A549 (cell line): ENCODE results near the gene EXOC4. TPM values are rescaled to one million over a fixed set of nuclear protein-coding genes. Genes with fewer than 3 reads are reported as not detected.

Experiments used
- ATAC-seq, 2 experiments: fragments of 200-7000 bp in 1 of 2; fragments of >200 bp in 1 of 2; cut with Nextera tagmentation in 1 of 2; cut with Tn5 transposase in 1 of 2; 3 replicates each; pipeline versions ENCODE4 v1.8.0 to v1.9.1; 2018 to 2020; ENCODE audit warnings: mild to moderate bottlenecking in 1 of 2, moderate library complexity in 1 of 2
- CTCF ChIA-PET: fragments of 300-600 bp; sonication (Branson Sonifier 250); formaldehyde crosslinking; extraction: SDS; loops from one replicate; lab custom pipeline; 2021; ENCODE audit warnings: antibody characterized with exemption, inconsistent platforms; lab: Yijun Ruan, JAX
- POLR2A ChIA-PET: fragments of 350-600 bp; formaldehyde crosslinking; extraction: SDS; loops from one replicate; lab custom pipeline; 2021; ENCODE audit warnings: antibody characterized with exemption, inconsistent platforms; lab: Yijun Ruan, JAX
- DNase-seq, 2 experiments: peaks; one replicate each; pipeline versions ENCODE4 v3.0.0 to v3.0.0-alpha.2; 2011 to 2016; ENCODE audit warnings: low read depth in 1 of 2, low spot score in 1 of 2
- FAIRE-seq: peaks from 2 replicates; lab custom pipeline; 2011; peaks lifted over from hg19 to GRCh38; lab: Jason Lieb, UNC
- H3K27ac ChIP-seq, 2 experiments: fragments of >200 bp; sonication (Bioruptor Twin); formaldehyde crosslinking; 3 replicates each; pipeline ENCODE4 v1.5.1; 2016 to 2017
- H3K4me1 ChIP-seq: fragments of >200 bp; sonication (Bioruptor Twin); formaldehyde crosslinking; 3 replicates; pipeline ENCODE4 v1.6.1; 2016
- H3K4me2 ChIP-seq: fragments of >200 bp; sonication (Bioruptor Twin); formaldehyde crosslinking; 3 replicates; pipeline ENCODE4 v1.6.1; 2016
- H3K4me3 ChIP-seq: fragments of >200 bp; sonication (Bioruptor Twin); formaldehyde crosslinking; 3 replicates; pipeline ENCODE4 v1.5.1; 2016
- H3K9me3 ChIP-seq: fragments of >200 bp; sonication (Bioruptor Twin); formaldehyde crosslinking; 3 replicates; pipeline ENCODE4 v1.6.1; 2016
- ATOH8 ChIP-seq: fragments of 250-450 bp; sonication (Bioruptor Pico); IDR thresholded peaks from 2 replicates; pipeline ENCODE4 v1.5.0; 2020; ENCODE audit warnings: low read depth, mild to moderate bottlenecking, moderate library complexity
- BHLHE40 ChIP-seq: IDR thresholded peaks from 2 replicates; pipeline ENCODE4 v1.6.1; 2012; ENCODE audit warnings: low read depth, low read length, inconsistent platforms
- CEBPB ChIP-seq, 2 experiments: fragments of >200 bp in 1 of 2; sonication (Bioruptor Twin) in 1 of 2; formaldehyde crosslinking in 1 of 2; IDR thresholded peaks; 2 replicates each; pipeline ENCODE4 v1.6.1; 2012 to 2016
- CHD2 ChIP-seq: fragments of 150-350 bp; IDR thresholded peaks from 2 replicates; pipeline ENCODE4 v1.6.1; 2014; ENCODE audit warnings: low read length; ENCODE audit not compliant: partially characterized antibody
- CHD4 ChIP-seq: fragments of 200-600 bp; sonication (generic); IDR thresholded peaks from 2 replicates; pipeline ENCODE4 v1.6.1; 2016; ENCODE audit warnings: antibody characterized with exemption, mild to moderate bottlenecking, borderline replicate concordance
- CTCF ChIP-seq: fragments of >200 bp; sonication (Bioruptor Twin); formaldehyde crosslinking; IDR thresholded peaks from 3 replicates; pipeline ENCODE4 v1.5.1; 2016
- EHF ChIP-seq: fragments of 250-450 bp; sonication (Bioruptor Pico); IDR thresholded peaks from 2 replicates; pipeline ENCODE4 v1.5.0; 2020; ENCODE audit warnings: mild to moderate bottlenecking
- EHMT2 ChIP-seq: fragments of 200-600 bp; sonication (generic); IDR thresholded peaks from 2 replicates; pipeline ENCODE4 v1.6.1; 2016; ENCODE audit warnings: antibody characterized with exemption, low read depth, mild to moderate bottlenecking, moderate library complexity
- EP300 ChIP-seq, 2 experiments: fragments of >200 bp; sonication (Bioruptor Twin); formaldehyde crosslinking; IDR thresholded peaks; 2 replicates in 1 of 2; 3 replicates in 1 of 2; pipeline ENCODE4 v1.6.1; 2016 to 2017
- ESRRA ChIP-seq: fragments of 150-350 bp; IDR thresholded peaks from 2 replicates; pipeline ENCODE4 v1.6.1; 2014; ENCODE audit warnings: mild to moderate bottlenecking, low read length, borderline replicate concordance
- FOSB ChIP-seq: fragments of 250-450 bp; sonication (Bioruptor Pico); IDR thresholded peaks from 2 replicates; pipeline ENCODE4 v1.5.0; 2020; ENCODE audit warnings: mild to moderate bottlenecking, moderate library complexity
- FOSL2 ChIP-seq, 2 experiments: fragments of 450-650 bp in 1 of 2; fragments of >200 bp in 1 of 2; sonication (Bioruptor Twin) in 1 of 2; formaldehyde crosslinking; IDR thresholded peaks; 2 replicates each; pipeline versions ENCODE4 v1.5.0 to v1.6.1; 2016 to 2020; ENCODE audit warnings: mild to moderate bottlenecking in 1 of 2, moderate library complexity in 1 of 2
- GATA3 ChIP-seq: IDR thresholded peaks from 2 replicates; pipeline ENCODE4 v1.6.1; 2012; ENCODE audit warnings: borderline replicate concordance
- HDAC2 ChIP-seq: fragments of 200-600 bp; sonication (generic); IDR thresholded peaks from 2 replicates; pipeline ENCODE4 v1.6.1; 2016
- HEYL ChIP-seq: fragments of 250-450 bp; sonication (Bioruptor Pico); IDR thresholded peaks from 2 replicates; pipeline ENCODE4 v1.8.0; 2021; ENCODE audit warnings: mild to moderate bottlenecking, moderate library complexity
- HOXB13 ChIP-seq: fragments of 250-450 bp; sonication (Bioruptor Pico); IDR thresholded peaks from 2 replicates; pipeline ENCODE4 v1.5.0; 2020; ENCODE audit warnings: low read depth, mild to moderate bottlenecking, moderate library complexity
- KDM5A ChIP-seq: fragments of 200-600 bp; sonication (generic); IDR thresholded peaks from 2 replicates; pipeline ENCODE4 v1.6.1; 2016; ENCODE audit warnings: antibody characterized with exemption, mild to moderate bottlenecking
- MAZ ChIP-seq: fragments of 150-350 bp; IDR thresholded peaks from 2 replicates; pipeline ENCODE4 v1.6.1; 2014; ENCODE audit warnings: antibody characterized with exemption, low read depth, low read length, borderline replicate concordance
- MYC ChIP-seq: IDR thresholded peaks from 2 replicates; pipeline ENCODE4 v1.6.1; 2012; ENCODE audit warnings: mild to moderate bottlenecking, inconsistent platforms, low read length, improper control_type of control experiment, borderline replicate concordance
- POLR2A ChIP-seq: IDR thresholded peaks from 2 replicates; pipeline ENCODE4 v1.6.1; 2012; ENCODE audit warnings: mild to moderate bottlenecking, low read length
- SREBF2 ChIP-seq: fragments of 450-650 bp; IDR thresholded peaks from 2 replicates; pipeline ENCODE4 v1.6.1; 2014; ENCODE audit warnings: mild to moderate bottlenecking, moderate library complexity
- USF2 ChIP-seq: fragments of 450-650 bp; IDR thresholded peaks from 2 replicates; pipeline ENCODE4 v1.6.1; 2014; ENCODE audit warnings: antibody characterized with exemption
- WGBS: methylation state at CpG from one replicate; pipeline ENCODE4 v1.1.6; 2017; ENCODE audit errors: missing lambda C conversion rate; 5-methylcytosine and 5-hydroxymethylcytosine counted together
- polyA plus RNA-seq, 4 experiments: library from polyadenylated mRNA; depleted of rRNA in 3 of 4; stranded (reverse); fragments of >200 nt; fragmentation: RNase III in 1 of 4; extraction: RNeasy Plus Mini Kit Qiagen cat#74134 plus additional on column Dnase treatment in 1 of 4; gene quantifications; 2 replicates in 3 of 4; 3 replicates in 1 of 4; pipeline ENCODE4 v1.2.3, GENCODE V29; 2011 to 2017

Gene EXOC4
- polyA plus RNA-seq, 2 of the 4 experiments (the other 2 are of a cell fraction) = 33.4 to 73.1 TPM

- TF ChIP-seq ESRRA = no peak
- no peak for TF ChIP-seq CEBPB (IDR thresholded peaks at IDR 0.05)
- TF ChIP-seq HDAC2 = no peak
- no peak for TF ChIP-seq ATOH8 (CRISPR knock-in tag)
- no peak for TF ChIP-seq GATA3
- TF ChIP-seq EP300 (IDR thresholded peaks at IDR 0.05) = no peak
- TF ChIP-seq, all 56 proteins: peak for 0
Observed at GRCh38 chr7:134078991-134079390, 826.1 kb downstream of the EXOC4 start (continued).

- no peaks in the 10 kb centered on the region for H3K9me3 ChIP-seq
- WGBS = 80% methylated on average over 1 of the region's 1 CpG
Observed at GRCh38 chr7:134081695-134082094, 828.8 kb downstream of the EXOC4 start.

More at GRCh38 chr7:134081695-134082094, 828.8 kb downstream of the EXOC4 start:
- H3K27ac ChIP-seq = no peak overlapping the region
- H3K4me1 ChIP-seq = no peaks in the 10 kb centered on the region
- POLR2A ChIA-PET = no interaction called here
- no peak overlapping the region for H3K4me3 ChIP-seq
- CTCF ChIA-PET = no interaction called here
- FAIRE-seq (no peak), ATAC-seq (no peak), DNase-seq (no peak)
- H3K4me2 ChIP-seq = no peak overlapping the region
- no peak for TF ChIP-seq SREBF2
- TF ChIP-seq ATOH8 (CRISPR knock-in tag) = no peak
- TF ChIP-seq HOXB13 (CRISPR knock-in tag) = no peak
- TF ChIP-seq GATA3 = no peak
- no peak for TF ChIP-seq CTCF
- TF ChIP-seq MAZ = no peak
- no peak for TF ChIP-seq BHLHE40
- no peak for TF ChIP-seq USF2
- TF ChIP-seq CHD4 = no peak
- no peak for TF ChIP-seq EHF
- TF ChIP-seq HEYL (CRISPR knock-in tag) = no peak
- no peak for TF ChIP-seq CHD2
- no peak for TF ChIP-seq MYC
- TF ChIP-seq FOSB (CRISPR knock-in tag) = no peak
- no peak for TF ChIP-seq POLR2A
- TF ChIP-seq EHMT2 = no peak
- TF ChIP-seq FOSL2 (IDR thresholded peaks at IDR 0.05) = no peak
- TF ChIP-seq FOSL2 (CRISPR knock-in tag; IDR thresholded peaks at IDR 0.05) = no peak
- TF ChIP-seq KDM5A = no peak
